ENCODE data around the gene UBE2L5. TPM values are rescaled to one million over a fixed set of nuclear protein-coding genes. Genes with fewer than 3 reads are reported as not detected.

The UBE2L5 gene
- total and polyA plus RNA-seq, 2 donors (not counting 3 experiments of a cell fraction or from before 2014, with no cell fraction given): not detected

GRCh38 chr13:30418075-30418716 is 4.1 kb upstream of the UBE2L5 start:
- Histone ChIP-seq H3K27ac (ENCODE audit: insufficient read depth, low read depth, low read length) (no peak overlapping the region), H3K36me3 (ENCODE audit: control insufficient read depth in 2 of 2, extremely low read depth in 1 of 2, insufficient read depth in 2 of 2, low read length in 2 of 2) (no peaks in the 10 kb centered on the region), H3K4me2 (ENCODE audit: insufficient read depth, low read length) (no peak overlapping the region), H3K27me3 (ENCODE audit: control insufficient read depth in 2 of 2, insufficient read depth in 2 of 2, low read length in 2 of 2) (no peaks in the 10 kb centered on the region), H3K9ac (replicated peaks; ENCODE audit: extremely low read depth, insufficient read depth, low read length) (no peak overlapping the region), H3K79me2 (ENCODE audit: control insufficient read depth, insufficient read depth, low read length) (no peaks in the 10 kb centered on the region), H3K4me1 (ENCODE audit: control insufficient read depth, extremely low read depth, insufficient read depth, low read length) (peaks cover 10% of the 10 kb centered on the region), H3K4me3 (replicated peaks in 1 of 3; ENCODE audit: insufficient read depth in 1 of 3, low read depth in 1 of 3, low read length in 3 of 3) (no peak overlapping the region), H2AFZ (ENCODE audit: low read depth, low read length) (no peak overlapping the region), H3K9me1 (replicated peaks; ENCODE audit: control insufficient read depth, extremely low read depth, insufficient read depth, low read length) (no peaks in the 10 kb centered on the region), H3K9me3 (replicated peaks; ENCODE audit: control insufficient read depth, insufficient read depth, low read length) (no peaks in the 10 kb centered on the region), H4K20me1 (replicated peaks; ENCODE audit: control insufficient read depth, extremely low read depth, insufficient read depth, low read length) (no peaks in the 10 kb centered on the region)
- TF ChIP-seq GATA2 (IDR thresholded peaks at IDR 0.05; ENCODE audit: insufficient read depth, insufficient read length, low read depth, low read length): no peak
- TF ChIP-seq, protein P1, sequence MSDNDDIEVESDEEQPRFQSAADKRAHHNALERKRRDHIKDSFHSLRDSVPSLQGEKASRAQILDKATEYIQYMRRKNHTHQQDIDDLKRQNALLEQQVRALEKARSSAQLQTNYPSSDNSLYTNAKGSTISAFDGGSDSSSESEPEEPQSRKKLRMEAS (IDR thresholded peaks at IDR 0.05; ENCODE audit: insufficient read depth, insufficient read length): no peak
- TF ChIP-seq POLR2AphosphoS5 (IDR thresholded peaks at IDR 0.05; ENCODE audit: insufficient read depth, low read depth, low read length): no peak
- dilution Hi-C loops (cut with MboI; ENCODE audit: extremely low pct_ligation_motif_present, low sequenced_read_pairs) (no loop called here), intact Hi-C loops (cut with micrococcal nuclease) (no loop called here)
- CTCF ChIA-PET: interaction anchor here (1.2 kb wide), 1 partner anchor 285 kb away, joined by 3 read pairs; no protein-coding TSS in a partner anchor
- FAIRE-seq (no peak), DNase-seq (ENCODE audit: low read depth, low spot score) (no peak)
- POLR2A ChIA-PET: no interaction called here
- BruUV-seq (replicated peaks): no TSS peak

GRCh38 chr13:30418717-30419459 is 3.4 kb upstream of the UBE2L5 start:
- intact Hi-C loops (cut with micrococcal nuclease) (no loop called here), dilution Hi-C loops (cut with MboI; ENCODE audit: extremely low pct_ligation_motif_present, low sequenced_read_pairs) (no loop called here)
- no peak for TF ChIP-seq CTCF (IDR thresholded peaks at IDR 0.05; ENCODE audit: extremely low read depth in 1 of 2, insufficient read depth in 1 of 2, low read depth in 1 of 2, low read length in 2 of 2)
- no peak for TF ChIP-seq FOS (IDR thresholded peaks at IDR 0.05; ENCODE audit: borderline replicate concordance, insufficient read depth, low read length)
- TF ChIP-seq MYC (IDR thresholded peaks at IDR 0.05; ENCODE audit: low read depth, low read length): no peak
- TF ChIP-seq EZH2 (IDR thresholded peaks at IDR 0.05; ENCODE audit: borderline replicate concordance, low read depth, low read length, severe bottlenecking): no peak
- no peak for TF ChIP-seq GATA2 (IDR thresholded peaks at IDR 0.05; ENCODE audit: insufficient read depth, insufficient read length, low read depth, low read length)
- no peak for TF ChIP-seq POLR2A (IDR thresholded peaks at IDR 0.05; ENCODE audit: low read depth, low read length)
- TF ChIP-seq, protein P1 (IDR thresholded peaks at IDR 0.05; ENCODE audit: insufficient read depth, insufficient read length): no peak
- TF ChIP-seq POLR2AphosphoS5 (IDR thresholded peaks at IDR 0.05; ENCODE audit: insufficient read depth, low read depth, low read length): no peak
- no peak for TF ChIP-seq JUN (IDR thresholded peaks at IDR 0.05; ENCODE audit: borderline replicate concordance, insufficient read depth, insufficient read length, low read depth)
- Histone ChIP-seq H3K27me3 (ENCODE audit: control insufficient read depth in 2 of 2, insufficient read depth in 2 of 2, low read length in 2 of 2) (no peaks in the 10 kb centered on the region), H3K9ac (replicated peaks; ENCODE audit: extremely low read depth, insufficient read depth, low read length) (no peak overlapping the region), H2AFZ (ENCODE audit: low read depth, low read length) (no peak overlapping the region), H3K9me1 (replicated peaks; ENCODE audit: control insufficient read depth, extremely low read depth, insufficient read depth, low read length) (no peaks in the 10 kb centered on the region), H3K27ac (ENCODE audit: insufficient read depth, low read depth, low read length) (no peak overlapping the region), H3K4me3 (replicated peaks in 1 of 3; ENCODE audit: insufficient read depth in 1 of 3, low read depth in 1 of 3, low read length in 3 of 3) (no peak overlapping the region), H3K4me2 (ENCODE audit: insufficient read depth, low read length) (no peak overlapping the region), H3K36me3 (ENCODE audit: control insufficient read depth in 2 of 2, extremely low read depth in 1 of 2, insufficient read depth in 2 of 2, low read length in 2 of 2) (no peaks in the 10 kb centered on the region), H3K79me2 (ENCODE audit: control insufficient read depth, insufficient read depth, low read length) (no peaks in the 10 kb centered on the region), H4K20me1 (replicated peaks; ENCODE audit: control insufficient read depth, extremely low read depth, insufficient read depth, low read length) (no peaks in the 10 kb centered on the region), H3K9me3 (replicated peaks; ENCODE audit: control insufficient read depth, insufficient read depth, low read length) (no peaks in the 10 kb centered on the region), H3K4me1 (ENCODE audit: control insufficient read depth, extremely low read depth, insufficient read depth, low read length) (peaks cover 10% of the 10 kb centered on the region)
- CTCF ChIA-PET: interaction anchor here (1.2 kb wide), 1 partner anchor 286 kb away, joined by 3 read pairs; no protein-coding TSS in a partner anchor
- DNase-seq (ENCODE audit: low read depth, low spot score): no peak
- POLR2A ChIA-PET: no interaction called here
- no peak for FAIRE-seq
- no TSS peak for BruUV-seq (replicated peaks)

Measured in endothelial cell of umbilical vein (primary cell).